GM19240 (cell line): ENCODE data around the gene MORN1.

Experiments used
- DNase-seq: peaks from one replicate; pipeline ENCODE4 v3.0.0; 2011; ENCODE audit warnings: low spot score; ENCODE audit not compliant: insufficient read length

The MORN1 gene

GRCh38 chr1:2422523-2422922 lies 31.2 kb upstream of the MORN1 start:
- DNase-seq, result no peak

- no peak for DNase-seq
Observed at GRCh38 chr1:2419416-2419815, 28.1 kb upstream of the MORN1 start.

GRCh38 chr1:2418791-2419320 lies 27.5 kb upstream of the MORN1 start:
- no peak for DNase-seq

GRCh38 chr1:2417833-2418225 lies 26.5 kb upstream of the MORN1 start:
- no peak for DNase-seq

- DNase-seq, result no peak
Observed at GRCh38 chr1:2417083-2417832, 25.9 kb upstream of the MORN1 start.

GRCh38 chr1:2416403-2416802 lies 25.0 kb upstream of the MORN1 start:
- no peak for DNase-seq

- DNase-seq, result no peak
Observed at GRCh38 chr1:2415801-2416208, 24.5 kb upstream of the MORN1 start.

GRCh38 chr1:2415337-2415736 lies 24.0 kb upstream of the MORN1 start:
- DNase-seq, result no peak

GRCh38 chr1:2414297-2414958 lies 23.1 kb upstream of the MORN1 start:
- DNase-seq, result peak; percentile 93

GRCh38 chr1:2413495-2414296 lies 22.3 kb upstream of the MORN1 start:
- DNase-seq, result no peak

GRCh38 chr1:2412773-2413494 lies 21.6 kb upstream of the MORN1 start:
- peak; percentile 52 for DNase-seq

- peak; percentile 95 for DNase-seq
Observed at GRCh38 chr1:2412395-2412772, 21.0 kb upstream of the MORN1 start, which contains the start of gene PEX10. Gene PEX10, minus strand, starts transcription at chr1:2412564. Its CDS starts 62 bp downstream, at chr1:2412502.

GRCh38 chr1:2411801-2412394 lies 20.5 kb upstream of the MORN1 start:
- DNase-seq, result peak; percentile 45

- no peak for DNase-seq
Observed at GRCh38 chr1:2409745-2410144, 18.4 kb upstream of the MORN1 start.

- DNase-seq, result no peak
Observed at GRCh38 chr1:2408859-2409276, 17.5 kb upstream of the MORN1 start.

- no peak for DNase-seq
Observed at GRCh38 chr1:2408456-2408855, 17.1 kb upstream of the MORN1 start.

GRCh38 chr1:2407991-2408275 lies 16.6 kb upstream of the MORN1 start:
- no peak for DNase-seq

- no peak for DNase-seq
Observed at GRCh38 chr1:2407166-2407990, 16.0 kb upstream of the MORN1 start.

- no peak for DNase-seq
Observed at GRCh38 chr1:2406451-2407041, 15.2 kb upstream of the MORN1 start.
